DOHH2 (cell line): ENCODE results near the gene PPP1R26.

Source experiments
- EZH2phosphoT487 ChIP-seq: fragments of 200-600 bp; sonication (generic); IDR thresholded peaks from 2 replicates; pipeline ENCODE4 v1.6.1; 2017; ENCODE audit warnings: borderline replicate concordance, mild to moderate bottlenecking, antibody characterized with exemption, low read length, moderate library complexity, mixed read lengths
- TF ChIP-seq, protein P1 (sequence below): fragments of 200-600 bp; sonication (generic); IDR thresholded peaks from one replicate; pipeline ENCODE4 v1.5.1; 2014; ENCODE audit warnings: antibody characterized with exemption, mild to moderate bottlenecking, low read depth, low read length; ENCODE audit not compliant: poor library complexity, severe bottlenecking

DNA sequence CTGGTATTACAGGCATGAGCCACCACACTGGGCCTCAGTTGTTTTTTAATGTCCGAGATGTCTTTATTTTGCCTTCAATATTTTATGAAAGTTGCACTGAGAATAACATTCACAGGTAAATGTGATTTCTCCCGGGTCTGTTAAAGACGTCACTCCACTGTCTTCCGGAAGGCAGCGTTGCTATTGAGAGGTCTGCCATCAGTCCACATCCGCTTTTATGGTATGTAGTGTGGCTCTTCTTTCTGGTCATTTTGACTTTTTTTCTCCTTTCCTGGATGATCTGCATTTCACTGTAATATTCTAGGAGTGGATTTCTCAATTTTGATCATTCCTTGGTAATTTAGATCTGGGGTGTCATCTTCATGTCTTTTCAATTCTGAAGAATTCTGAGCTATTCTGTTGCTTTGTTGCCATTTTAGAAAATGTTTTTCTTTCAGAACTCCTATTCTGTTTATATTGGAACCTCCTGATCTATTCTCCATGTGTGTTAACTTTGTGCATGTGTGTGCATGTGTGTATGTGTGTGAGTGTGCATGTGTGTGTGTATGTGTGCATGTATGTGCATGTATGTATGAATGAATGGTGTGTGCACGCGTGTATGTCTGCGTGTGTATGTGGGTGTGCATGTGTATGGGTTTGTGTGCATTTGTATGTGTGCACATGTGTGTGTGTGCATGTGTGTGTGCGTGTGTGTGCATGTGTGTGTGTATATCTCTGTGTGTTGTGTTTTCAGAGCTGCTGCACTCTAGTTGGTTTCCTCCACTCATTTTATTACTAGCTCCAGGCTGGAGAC, 39.8 kb downstream of the PPP1R26 start:
- TF ChIP-seq, protein P1, sequence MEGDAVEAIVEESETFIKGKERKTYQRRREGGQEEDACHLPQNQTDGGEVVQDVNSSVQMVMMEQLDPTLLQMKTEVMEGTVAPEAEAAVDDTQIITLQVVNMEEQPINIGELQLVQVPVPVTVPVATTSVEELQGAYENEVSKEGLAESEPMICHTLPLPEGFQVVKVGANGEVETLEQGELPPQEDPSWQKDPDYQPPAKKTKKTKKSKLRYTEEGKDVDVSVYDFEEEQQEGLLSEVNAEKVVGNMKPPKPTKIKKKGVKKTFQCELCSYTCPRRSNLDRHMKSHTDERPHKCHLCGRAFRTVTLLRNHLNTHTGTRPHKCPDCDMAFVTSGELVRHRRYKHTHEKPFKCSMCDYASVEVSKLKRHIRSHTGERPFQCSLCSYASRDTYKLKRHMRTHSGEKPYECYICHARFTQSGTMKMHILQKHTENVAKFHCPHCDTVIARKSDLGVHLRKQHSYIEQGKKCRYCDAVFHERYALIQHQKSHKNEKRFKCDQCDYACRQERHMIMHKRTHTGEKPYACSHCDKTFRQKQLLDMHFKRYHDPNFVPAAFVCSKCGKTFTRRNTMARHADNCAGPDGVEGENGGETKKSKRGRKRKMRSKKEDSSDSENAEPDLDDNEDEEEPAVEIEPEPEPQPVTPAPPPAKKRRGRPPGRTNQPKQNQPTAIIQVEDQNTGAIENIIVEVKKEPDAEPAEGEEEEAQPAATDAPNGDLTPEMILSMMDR = no peak
- TF ChIP-seq EZH2phosphoT487 = no peak
